ENCODE data around the gene CNTN2.

The CNTN2 gene

GRCh38 chr1:205025239-205025638, 17.8 kb upstream of the CNTN2 start:
- no peak for DNase-seq

GRCh38 chr1:205026181-205026580, 16.8 kb upstream of the CNTN2 start:
- no peak for DNase-seq

- no peak for DNase-seq
Observed at GRCh38 chr1:205028390-205028789, 14.6 kb upstream of the CNTN2 start.

- no peak for DNase-seq
Observed at GRCh38 chr1:205028924-205029323, 14.1 kb upstream of the CNTN2 start.

- no peak for DNase-seq
Observed at GRCh38 chr1:205030241-205030640, 12.8 kb upstream of the CNTN2 start.

- no peak for DNase-seq
Observed at GRCh38 chr1:205030896-205031295, 12.1 kb upstream of the CNTN2 start.

- DNase-seq = no peak
Observed at GRCh38 chr1:205032508-205032907, 10.5 kb upstream of the CNTN2 start.

GRCh38 chr1:205037539-205037938, 5.5 kb upstream of the CNTN2 start:
- no peak for DNase-seq

GRCh38 chr1:205038132-205038786, 4.8 kb upstream of the CNTN2 start:
- no peak for DNase-seq

- DNase-seq = no peak
Observed at GRCh38 chr1:205041001-205041715, 1.9 kb upstream of the CNTN2 start.

- no peak for DNase-seq
Observed at GRCh38 chr1:205041998-205042910, 758 bp upstream of the CNTN2 start.

GRCh38 chr1:205043866-205044265, 854 bp downstream of the CNTN2 start:
- no peak for DNase-seq

- DNase-seq = no peak
Observed at GRCh38 chr1:205044741-205045140, 1.7 kb downstream of the CNTN2 start.

- no peak for DNase-seq
Observed at GRCh38 chr1:205045146-205045545, 2.1 kb downstream of the CNTN2 start.

GRCh38 chr1:205046870-205047269, 3.9 kb downstream of the CNTN2 start:
- no peak for DNase-seq

GRCh38 chr1:205047764-205048231, 4.8 kb downstream of the CNTN2 start:
- DNase-seq = no peak

- DNase-seq = no peak
Observed at GRCh38 chr1:205048382-205048781, 5.4 kb downstream of the CNTN2 start.

- no peak for DNase-seq
Observed at GRCh38 chr1:205049479-205049878, 6.5 kb downstream of the CNTN2 start.

- no peak for DNase-seq
Observed at GRCh38 chr1:205052690-205053089, 9.7 kb downstream of the CNTN2 start.

- no peak for DNase-seq
Observed at GRCh38 chr1:205053296-205053695, 10.3 kb downstream of the CNTN2 start.

GRCh38 chr1:205054013-205054412, 11.0 kb downstream of the CNTN2 start:
- DNase-seq = no peak

- DNase-seq = no peak
Observed at GRCh38 chr1:205056188-205056611, 13.2 kb downstream of the CNTN2 start.

GRCh38 chr1:205056956-205057568, 14.1 kb downstream of the CNTN2 start:
- DNase-seq = no peak

Data from stimulated activated CD4-positive, alpha-beta T cell treated with anti-CD3 and anti-CD28 coated beads, Interleukin-1b, Interleukin-23, amount 100 ng/mL, for 48 hours (primary cell).